IPS-18c (cell line): ENCODE measurements around the gene NIN.

Experiments used
- H3K4me3 ChIP-seq: 2 replicates; pipeline ENCODE4 v1.7.0; 2013; ENCODE audit warnings: low read depth, mild to moderate bottlenecking, low read length, moderate library complexity; ENCODE audit not compliant: insufficient read depth
- H3K9me3 ChIP-seq: one replicate; pipeline ENCODE4 v1.6.1; 2013; ENCODE audit warnings: mild to moderate bottlenecking, low read length, moderate library complexity; ENCODE audit not compliant: control insufficient read depth, insufficient read depth

The NIN gene

GRCh38 chr14:50762001-50762930, 68.7 kb downstream of the NIN start:
- no peak overlapping the region for H3K4me3 ChIP-seq
- H3K9me3 ChIP-seq: peaks cover 2% of the 10 kb centered on the region

DNA sequence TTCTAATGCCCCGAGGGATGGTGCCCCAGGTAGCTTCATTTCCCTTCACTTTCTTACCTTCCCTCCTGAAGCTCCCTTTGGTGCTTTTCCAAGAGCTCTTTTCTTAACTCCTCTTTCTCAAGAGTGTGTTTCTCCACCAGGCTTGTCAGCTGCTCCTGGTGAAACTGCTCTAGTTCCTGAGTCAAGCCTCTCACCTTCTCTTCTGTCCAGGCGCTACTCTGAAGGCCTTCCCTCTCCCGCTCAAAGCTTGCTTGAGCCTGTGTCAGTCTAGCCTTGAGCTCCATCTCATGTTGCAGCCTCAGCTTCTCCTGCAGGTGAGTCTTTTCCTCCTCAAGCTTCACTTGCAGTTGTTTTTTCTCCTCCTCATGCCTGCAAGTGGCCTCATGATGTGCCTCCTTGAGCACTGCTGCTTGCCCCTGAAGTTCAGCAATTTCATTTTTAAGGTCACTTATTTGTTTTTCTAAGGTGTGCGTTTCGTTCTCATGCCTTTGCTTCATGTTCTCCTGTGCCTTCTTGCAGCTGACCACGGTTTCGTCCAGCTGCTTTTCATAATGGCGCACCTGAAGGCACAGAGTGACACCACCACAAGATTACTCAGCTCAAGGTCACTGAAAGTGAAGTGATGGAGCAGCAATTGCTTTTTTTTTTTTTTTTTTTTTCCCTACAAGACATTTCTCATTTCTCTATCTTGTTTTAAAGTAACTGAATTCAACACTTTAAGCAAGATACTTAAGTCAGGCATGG, 71.0 kb downstream of the NIN start:
- no peak overlapping the region for H3K4me3 ChIP-seq
- H3K9me3 ChIP-seq: peaks cover 2% of the 10 kb centered on the region

GRCh38 chr14:50758945-50759344, 72.0 kb downstream of the NIN start:
- Histone ChIP-seq H3K9me3 (peaks cover 2% of the 10 kb centered on the region), H3K4me3 (no peak overlapping the region)

GRCh38 chr14:50758305-50758704, 72.7 kb downstream of the NIN start:
- peaks cover 2% of the 10 kb centered on the region for H3K9me3 ChIP-seq
- no peak overlapping the region for H3K4me3 ChIP-seq

DNA sequence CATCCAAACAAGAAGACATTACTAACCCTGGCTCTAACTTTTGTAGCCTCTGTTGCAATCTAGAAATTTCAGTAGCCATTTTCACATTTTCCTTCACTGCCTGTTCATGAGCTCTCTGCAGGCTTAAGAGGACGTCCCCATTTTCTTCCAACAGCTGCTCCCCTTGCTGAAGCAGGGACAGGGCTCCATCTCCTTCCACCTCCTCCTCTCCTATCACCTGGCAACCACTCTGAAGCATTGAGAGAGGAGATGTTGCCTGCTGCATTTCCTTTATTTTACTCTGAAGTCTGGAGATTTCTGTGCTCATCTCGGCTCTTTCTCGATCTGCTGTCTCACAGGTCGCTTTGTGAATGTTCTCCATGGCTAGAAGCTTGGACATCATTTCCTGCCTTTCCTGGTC, 73.3 kb downstream of the NIN start:
- Histone ChIP-seq H3K9me3 (peaks cover 2% of the 10 kb centered on the region), H3K4me3 (no peak overlapping the region)

DNA sequence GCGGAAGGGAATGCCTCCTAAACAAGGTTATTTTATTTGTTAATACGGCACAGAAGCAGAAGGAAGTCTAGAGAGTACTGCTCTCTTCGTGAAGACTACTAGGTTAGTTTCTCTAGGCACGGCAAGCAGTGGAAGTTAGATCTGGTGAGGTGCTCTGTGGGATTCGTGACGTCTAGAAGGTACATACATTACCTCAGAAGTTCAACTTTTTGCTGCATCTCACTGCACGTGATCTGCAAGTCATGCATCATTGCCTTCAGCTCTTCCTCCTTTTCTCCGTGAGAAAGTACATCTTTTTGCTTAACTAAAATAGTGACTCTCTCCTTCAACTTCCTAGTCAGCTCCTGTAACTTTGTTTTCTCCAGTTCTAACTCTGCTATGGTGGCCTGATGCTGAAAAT, 74.7 kb downstream of the NIN start:
- Histone ChIP-seq H3K4me3 (no peak overlapping the region), H3K9me3 (no peaks in the 10 kb centered on the region)

DNA sequence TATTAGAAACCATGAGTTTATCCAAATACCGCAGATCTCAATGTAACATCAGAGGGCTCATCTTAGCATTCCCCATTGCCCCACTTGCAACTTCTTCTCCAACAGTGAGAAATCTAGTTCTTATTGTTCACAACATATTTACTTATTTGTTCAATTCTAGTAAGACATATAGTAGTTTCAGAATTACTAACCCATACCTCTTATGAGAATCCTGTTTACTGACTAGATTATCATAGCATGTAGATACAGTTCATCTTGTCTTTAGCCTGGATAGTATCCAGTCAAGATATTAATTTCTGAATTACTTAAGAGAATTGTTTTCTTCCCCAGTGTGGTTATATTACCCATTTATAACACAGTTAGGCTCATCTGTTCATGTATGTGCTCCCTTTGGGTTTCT, 80.6 kb downstream of the NIN start:
- Histone ChIP-seq H3K9me3 (no peaks in the 10 kb centered on the region), H3K4me3 (no peak overlapping the region)

DNA sequence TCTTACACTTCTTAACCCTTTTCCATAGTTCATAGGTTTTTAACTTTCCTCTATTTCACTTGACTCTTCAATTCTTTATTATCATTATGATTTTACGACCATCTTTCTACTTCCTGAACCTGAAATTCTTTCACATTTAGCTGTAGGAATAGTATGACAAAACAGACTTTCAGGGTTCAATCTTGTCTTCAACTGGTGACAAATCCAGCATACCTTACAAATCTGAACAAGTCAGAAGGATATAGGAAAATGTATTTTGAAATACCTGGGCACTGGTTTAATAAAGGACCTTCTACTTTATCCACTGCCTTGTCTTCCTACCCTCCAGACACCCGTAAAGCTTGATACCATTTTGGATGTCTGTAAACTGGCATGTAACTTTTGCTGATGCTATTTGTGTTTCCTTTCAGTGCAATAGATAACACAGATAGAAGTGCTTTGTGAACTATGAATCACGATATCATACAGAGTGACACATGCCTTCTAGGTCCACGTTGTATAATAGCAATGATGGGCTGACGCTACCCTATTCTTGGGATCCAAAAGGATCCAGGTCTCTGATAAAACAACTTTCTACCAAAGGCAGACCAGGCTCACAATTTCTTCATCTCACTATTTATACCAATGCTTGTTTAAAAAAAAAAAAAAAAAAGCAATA, 85.4 kb downstream of the NIN start:
- Histone ChIP-seq H3K4me3 (no peak overlapping the region), H3K9me3 (no peaks in the 10 kb centered on the region)

GRCh38 chr14:50744231-50744630, 86.7 kb downstream of the NIN start:
- Histone ChIP-seq H3K4me3 (no peak overlapping the region), H3K9me3 (no peaks in the 10 kb centered on the region)

- Histone ChIP-seq H3K4me3 (no peak overlapping the region), H3K9me3 (no peaks in the 10 kb centered on the region)
These were observed 89.4 kb downstream of the NIN start for GRCh38 chr14:50741567-50741966.

GRCh38 chr14:50740856-50741255, 90.1 kb downstream of the NIN start:
- Histone ChIP-seq H3K4me3 (no peak overlapping the region), H3K9me3 (no peaks in the 10 kb centered on the region)

DNA sequence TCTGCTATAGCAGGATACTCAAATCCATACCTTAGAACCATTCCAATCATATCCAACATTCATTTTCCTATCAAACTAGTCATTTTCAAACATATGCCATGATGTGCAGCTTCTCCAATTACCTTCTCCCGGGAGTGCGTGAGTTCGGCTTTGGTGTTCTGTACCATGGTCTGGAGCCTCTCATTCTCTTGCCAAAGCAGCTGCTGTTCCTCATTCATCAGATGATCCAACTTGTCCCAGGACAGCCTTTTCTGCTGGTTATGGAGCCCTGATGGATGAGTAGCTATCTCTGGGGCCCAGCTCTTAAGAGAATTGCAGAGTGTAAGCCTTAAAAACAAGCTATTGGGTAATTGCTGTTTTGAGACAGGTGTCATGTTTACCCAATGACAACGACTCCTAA, 91.8 kb downstream of the NIN start:
- no peak overlapping the region for H3K4me3 ChIP-seq

DNA sequence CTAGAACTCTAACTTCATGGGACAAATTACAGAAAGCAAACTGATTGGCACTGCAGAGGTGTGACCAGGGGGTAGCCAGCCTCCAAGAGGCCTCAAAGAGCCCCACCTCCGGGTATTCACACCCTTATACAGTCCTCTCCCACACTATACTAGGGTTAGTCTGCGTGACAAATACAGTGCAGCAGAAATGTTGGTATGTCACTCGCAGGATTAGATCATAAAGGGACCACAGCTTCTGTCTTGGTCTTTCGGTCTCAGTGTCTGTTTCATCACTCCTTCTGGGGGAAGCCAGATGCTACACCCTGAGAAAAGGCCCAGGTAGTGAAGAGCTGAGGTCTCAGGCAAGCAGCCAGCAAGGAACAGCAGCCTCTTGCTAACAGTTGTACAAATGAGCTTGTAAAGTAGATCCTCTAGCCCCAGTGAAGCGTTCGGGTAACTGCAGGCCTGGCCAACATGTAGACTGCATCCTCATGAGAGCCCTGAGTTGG, 94.0 kb downstream of the NIN start:
- Histone ChIP-seq H3K4me3 (no peak overlapping the region), H3K9me3 (no peaks in the 10 kb centered on the region)

More for the DNA sequence above, 91.8 kb downstream of the NIN start:
- H3K9me3 ChIP-seq: no peaks in the 10 kb centered on the region

- Histone ChIP-seq H3K4me3 (no peak overlapping the region), H3K9me3 (no peaks in the 10 kb centered on the region)
These were observed 95.8 kb downstream of the NIN start for GRCh38 chr14:50734950-50735695.

- no peaks in the 10 kb centered on the region for H3K9me3 ChIP-seq
These were observed 97.5 kb downstream of the NIN start for GRCh38 chr14:50733494-50733893.

GRCh38 chr14:50728836-50729235, 102.1 kb downstream of the NIN start:
- Histone ChIP-seq H3K9me3 (no peaks in the 10 kb centered on the region), H3K4me3 (no peak overlapping the region)

More at GRCh38 chr14:50733494-50733893, 97.5 kb downstream of the NIN start:
- no peak overlapping the region for H3K4me3 ChIP-seq
